Hematopoietic multipotent progenitor cell treated with erythropoietin and hydrocortisone succinate and interleukin-3 and kit ligand, for 8 days (in vitro differentiated cells): ENCODE results near the gene ID2.

ENCODE experiments used
- DNase-seq: peaks from one replicate; pipeline ENCODE4 v3.0.0-alpha.2; 2015

ID2 gene

GRCh38 chr2:8670580-8670979 lies 11.3 kb upstream of the ID2 start:
- no peak for DNase-seq

GRCh38 chr2:8671176-8671575 lies 10.7 kb upstream of the ID2 start:
- DNase-seq: no peak

GRCh38 chr2:8671802-8672201 lies 10.1 kb upstream of the ID2 start:
- no peak for DNase-seq

- no peak for DNase-seq
These were observed 8.9 kb upstream of the ID2 start for GRCh38 chr2:8672940-8673339.

GRCh38 chr2:8673381-8673780 lies 8.5 kb upstream of the ID2 start:
- no peak for DNase-seq

GRCh38 chr2:8674420-8675009 lies 7.3 kb upstream of the ID2 start:
- no peak for DNase-seq

- no peak for DNase-seq
These were observed 6.3 kb upstream of the ID2 start for GRCh38 chr2:8675543-8675942.

GRCh38 chr2:8676191-8676920 lies 5.5 kb upstream of the ID2 start:
- DNase-seq: peak; percentile 65

- no peak for DNase-seq
These were observed 4.8 kb upstream of the ID2 start for GRCh38 chr2:8676921-8677645.

- peak; percentile 94 for DNase-seq
These were observed 3.9 kb upstream of the ID2 start for GRCh38 chr2:8677646-8678592.

GRCh38 chr2:8678731-8679566 lies 2.9 kb upstream of the ID2 start:
- peak; percentile 90 for DNase-seq

GRCh38 chr2:8679567-8679826 lies 2.4 kb upstream of the ID2 start:
- DNase-seq: peak; percentile 21

- DNase-seq: peak; percentile 6
These were observed 1.8 kb upstream of the ID2 start for GRCh38 chr2:8679827-8680731.

GRCh38 chr2:8680822-8681760 lies 765 bp upstream of the ID2 start:
- DNase-seq: peak; percentile 77

- DNase-seq: peak; percentile 60
These were observed 1.1 kb downstream of the ID2 start for GRCh38 chr2:8682719-8683667.

GRCh38 chr2:8684540-8684877 lies 2.7 kb downstream of the ID2 start:
- DNase-seq: peak; percentile 85

GRCh38 chr2:8684878-8685696 lies 3.2 kb downstream of the ID2 start:
- peak; percentile 65 for DNase-seq
